GM19351 (cell line): ENCODE data around the gene C15orf61.

Experiments
- ATAC-seq: cut with Tn5 transposase; IDR thresholded peaks from one replicate; pipeline ENCODE4 v1.9.1; 2021; ENCODE audit warnings: mild to moderate bottlenecking, moderate library complexity; ENCODE audit not compliant: unreplicated experiment

C15orf61 gene

GRCh38 chr15:67579164-67579563, 58.2 kb downstream of the C15orf61 start:
- ATAC-seq = no peak
